OCI-LY1 (cell line): ENCODE results near the gene PTPRN2.

ENCODE experiments used
- EZH2 ChIP-seq: fragments of 200-600 bp; sonication (generic), shearing (Covaris generic); IDR thresholded peaks from 2 replicates; pipeline ENCODE4 v1.8.0; 2017; ENCODE audit warnings: borderline replicate concordance, mixed run types, mild to moderate bottlenecking, antibody characterized with exemption, low read length, moderate library complexity, mixed read lengths
- TF ChIP-seq, protein P1 (sequence below): fragments of 200-600 bp; sonication (generic), shearing (Covaris generic); IDR thresholded peaks from 2 replicates; pipeline ENCODE4 v1.5.1; 2017; ENCODE audit warnings: mild to moderate bottlenecking, antibody characterized with exemption, low read length, moderate library complexity, mixed read lengths

DNA sequence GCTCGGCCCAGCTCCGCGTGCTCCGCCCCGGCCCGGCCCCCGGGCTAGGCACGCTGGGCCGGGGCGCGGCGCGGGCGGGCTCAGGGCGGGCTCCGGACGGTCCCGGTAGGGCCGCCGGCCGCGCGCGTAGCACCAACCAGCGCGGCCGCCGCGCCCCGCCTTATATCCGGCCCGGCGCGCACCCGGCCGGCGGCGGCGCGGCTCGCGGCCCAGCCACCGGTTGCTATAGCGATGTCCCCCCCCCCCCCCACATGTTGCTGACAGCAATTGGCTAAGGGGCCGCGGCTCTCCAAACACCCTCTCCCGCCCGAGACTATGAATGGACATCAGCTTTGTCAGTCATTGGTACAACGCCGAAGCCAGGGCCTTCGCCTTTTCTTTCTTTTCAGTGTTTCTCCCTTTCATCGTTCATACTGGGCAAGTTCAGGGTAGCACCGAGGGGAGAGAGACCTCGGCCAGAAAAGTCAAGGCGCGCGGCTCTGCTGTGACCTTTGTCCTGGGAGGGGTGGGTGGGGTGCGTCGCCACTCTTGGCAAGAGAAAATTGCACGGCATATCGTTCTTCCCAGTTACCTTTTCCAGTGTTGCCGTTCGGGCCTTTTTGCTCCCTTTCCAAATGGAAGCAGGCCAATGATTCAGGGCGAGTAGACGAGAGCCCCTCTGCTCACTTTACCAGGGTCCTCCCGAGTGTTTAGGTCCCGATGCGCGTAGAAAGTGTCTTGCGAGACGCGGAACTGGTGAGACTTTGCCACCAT is 896.6 kb downstream of the PTPRN2 start:
- no peak for TF ChIP-seq EZH2
- TF ChIP-seq, protein P1, sequence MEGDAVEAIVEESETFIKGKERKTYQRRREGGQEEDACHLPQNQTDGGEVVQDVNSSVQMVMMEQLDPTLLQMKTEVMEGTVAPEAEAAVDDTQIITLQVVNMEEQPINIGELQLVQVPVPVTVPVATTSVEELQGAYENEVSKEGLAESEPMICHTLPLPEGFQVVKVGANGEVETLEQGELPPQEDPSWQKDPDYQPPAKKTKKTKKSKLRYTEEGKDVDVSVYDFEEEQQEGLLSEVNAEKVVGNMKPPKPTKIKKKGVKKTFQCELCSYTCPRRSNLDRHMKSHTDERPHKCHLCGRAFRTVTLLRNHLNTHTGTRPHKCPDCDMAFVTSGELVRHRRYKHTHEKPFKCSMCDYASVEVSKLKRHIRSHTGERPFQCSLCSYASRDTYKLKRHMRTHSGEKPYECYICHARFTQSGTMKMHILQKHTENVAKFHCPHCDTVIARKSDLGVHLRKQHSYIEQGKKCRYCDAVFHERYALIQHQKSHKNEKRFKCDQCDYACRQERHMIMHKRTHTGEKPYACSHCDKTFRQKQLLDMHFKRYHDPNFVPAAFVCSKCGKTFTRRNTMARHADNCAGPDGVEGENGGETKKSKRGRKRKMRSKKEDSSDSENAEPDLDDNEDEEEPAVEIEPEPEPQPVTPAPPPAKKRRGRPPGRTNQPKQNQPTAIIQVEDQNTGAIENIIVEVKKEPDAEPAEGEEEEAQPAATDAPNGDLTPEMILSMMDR = no peak
